Choroid plexus epithelial cell (primary cell): Measurements from ENCODE around the gene VPS54.

Experiments used
- DNase-seq: peaks from one replicate; pipeline ENCODE4 v3.0.0-alpha.2; 2010; ENCODE audit warnings: low read depth
- H3K4me3 ChIP-seq: 2 replicates; pipeline ENCODE4 v1.5.1; 2011; ENCODE audit warnings: low read depth, mild to moderate bottlenecking, control low read depth, low read length, moderate library complexity
- CTCF ChIP-seq: conservative IDR thresholded peaks from 2 replicates; pipeline ENCODE4 v1.5.1; 2011; ENCODE audit warnings: low read depth, mild to moderate bottlenecking, control low read depth, inconsistent platforms, low read length, moderate library complexity

The VPS54 gene

GRCh38 chr2:64056021-64056420 is 36.8 kb upstream of the VPS54 start:
- H3K4me3 ChIP-seq: no peak overlapping the region
- TF ChIP-seq CTCF: no peak
- DNase-seq: no peak

DNA sequence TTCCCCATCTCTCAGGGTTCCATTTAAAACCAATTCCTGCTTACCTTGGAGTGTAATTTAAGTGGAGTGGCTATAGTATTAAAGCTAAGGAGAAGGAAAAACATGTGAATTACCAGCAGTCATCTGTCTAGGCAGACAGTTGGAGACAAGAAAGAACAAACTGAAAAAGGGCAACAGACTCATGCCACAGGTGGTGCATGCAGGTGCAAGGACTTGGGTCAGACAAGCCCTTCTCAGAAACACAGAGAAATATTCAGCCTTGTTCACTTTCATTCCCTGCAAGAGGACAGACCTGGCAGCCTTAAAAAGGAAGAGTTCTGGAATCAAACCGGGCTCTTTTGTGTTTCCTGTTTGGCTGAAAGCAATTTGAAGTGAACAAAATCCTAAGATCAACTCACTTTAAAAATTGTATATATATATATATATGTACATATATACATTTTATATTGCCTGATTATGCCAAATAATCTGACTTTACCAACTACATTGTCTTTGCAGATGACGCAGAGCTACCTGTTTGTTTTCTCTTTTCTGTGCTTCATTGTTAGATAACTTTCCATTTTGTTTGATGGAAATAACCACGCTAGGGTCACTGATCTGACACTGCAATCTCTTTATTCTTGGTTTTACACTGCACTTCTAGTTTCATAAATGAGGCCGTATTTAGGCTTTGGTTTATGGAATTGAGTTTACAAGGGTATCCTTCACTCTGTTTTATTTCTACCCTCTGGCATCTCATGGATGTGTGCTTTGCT is 35.1 kb upstream of the VPS54 start:
- no peak for TF ChIP-seq CTCF
- DNase-seq: no peak
- H3K4me3 ChIP-seq: no peak overlapping the region

GRCh38 chr2:64052463-64053241 is 33.4 kb upstream of the VPS54 start:
- H3K4me3 ChIP-seq: no peak overlapping the region
- peak; percentile 15 for DNase-seq
- TF ChIP-seq CTCF: no peak

- H3K4me3 ChIP-seq: no peak overlapping the region
- TF ChIP-seq CTCF: peak; percentile 94
- DNase-seq: peak; percentile 83
Observed at GRCh38 chr2:64049633-64050220, 30.5 kb upstream of the VPS54 start.

DNA sequence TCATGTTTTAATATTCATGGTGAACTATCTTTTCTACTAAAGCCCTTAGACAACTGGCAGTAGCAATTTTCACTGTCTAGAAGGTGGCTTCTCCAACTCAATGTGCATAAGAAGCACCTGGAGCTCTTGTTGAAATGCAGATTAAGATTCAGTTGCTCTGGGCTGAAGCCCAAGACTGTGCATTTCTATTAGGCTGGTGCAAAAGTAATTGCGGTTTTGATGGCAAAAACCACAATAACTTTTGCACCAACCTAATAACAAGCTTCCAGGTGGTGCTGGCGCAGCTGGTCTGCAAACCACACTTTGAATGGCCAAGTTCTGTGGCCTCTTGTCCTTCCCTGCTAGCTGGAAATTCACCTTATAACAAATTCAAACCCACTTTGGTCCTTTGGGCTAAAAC is 26.7 kb upstream of the VPS54 start:
- no peak for TF ChIP-seq CTCF
- no peak overlapping the region for H3K4me3 ChIP-seq
- no peak for DNase-seq

GRCh38 chr2:64040161-64040560 is 20.9 kb upstream of the VPS54 start:
- no peak for DNase-seq
- no peak for TF ChIP-seq CTCF
- H3K4me3 ChIP-seq: no peak overlapping the region
